ENCODE data around the gene EFCAB6. TPM values are rescaled to one million over a fixed set of nuclear protein-coding genes. Genes with fewer than 3 reads are reported as not detected.

Gene EFCAB6
- total RNA-seq, 4 donors from 2014 or later: 0.68 to 3.7 (median 0.80) TPM; not detected in 1

DNA sequence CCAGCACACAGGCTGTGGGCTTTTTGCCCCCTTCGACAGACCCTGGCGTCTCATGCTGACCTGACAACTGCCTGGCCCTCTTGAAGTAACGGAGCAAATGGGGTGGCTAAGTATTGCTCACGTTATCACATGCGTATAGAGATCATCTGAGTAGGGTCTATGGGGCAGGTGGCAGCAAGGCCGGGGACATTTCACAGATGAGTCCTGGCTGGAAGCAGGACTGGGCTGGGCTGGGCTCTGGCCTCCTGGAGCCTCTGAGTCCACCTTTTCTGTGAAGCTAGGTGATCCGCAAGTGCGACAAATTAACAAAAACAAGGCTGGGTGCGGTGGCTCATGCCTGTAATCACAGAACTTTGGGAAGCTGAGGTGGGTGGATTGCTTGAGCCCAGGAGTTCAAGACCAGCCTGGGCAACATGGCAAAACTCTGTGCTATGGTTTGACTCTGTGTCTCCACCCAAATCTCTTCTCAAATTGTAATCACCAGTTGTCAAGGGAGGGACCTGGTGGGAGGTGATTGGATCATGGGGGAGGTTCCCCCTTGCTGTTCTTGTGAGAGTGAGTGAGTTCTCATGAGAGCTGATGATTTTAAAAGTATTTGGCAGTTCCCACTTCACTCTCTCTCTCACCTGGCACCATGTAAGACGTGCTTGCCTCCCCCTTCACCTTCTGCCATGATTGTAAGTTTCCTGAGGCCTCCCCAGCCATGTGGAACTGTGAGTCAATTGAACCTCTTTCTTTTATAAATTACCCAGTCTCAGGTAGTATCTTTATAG lies 278.3 kb downstream of the EFCAB6 start:
- no peak for DNase-seq
- TF ChIP-seq POLR2A (IDR thresholded peaks at IDR 0.05) (no peak), EP300 (IDR thresholded peaks at IDR 0.05; ENCODE audit: low read depth) (no peak), CTCF (IDR thresholded peaks at IDR 0.05) (no peak), POLR2AphosphoS5 (IDR thresholded peaks at IDR 0.05) (no peak)
- 80 to 88% methylated on average over 2 to 10 of the region's 10 CpGs for WGBS, 2 donors (ENCODE audit: low coverage in 1 of 2)
- in situ Hi-C loops (cut with MboI; ENCODE audit: low pct_ligation_motif_present in 1 of 4, low pct_unique_long_range_greater_than_20kb in 1 of 4, low sequenced_read_pairs in 3 of 4): no loop called here
- Histone ChIP-seq H3K4me3 (no peak overlapping the region), H3K27ac (no peak overlapping the region), H3K4me1 (no peaks in the 10 kb centered on the region), H3K9me3 (no peaks in the 10 kb centered on the region), H3K27me3 (no peaks in the 10 kb centered on the region), H3K36me3 (no peaks in the 10 kb centered on the region)
- intact Hi-C loops (cut with DNase I; ENCODE audit: low total_unique reads): no loop called here

DNA sequence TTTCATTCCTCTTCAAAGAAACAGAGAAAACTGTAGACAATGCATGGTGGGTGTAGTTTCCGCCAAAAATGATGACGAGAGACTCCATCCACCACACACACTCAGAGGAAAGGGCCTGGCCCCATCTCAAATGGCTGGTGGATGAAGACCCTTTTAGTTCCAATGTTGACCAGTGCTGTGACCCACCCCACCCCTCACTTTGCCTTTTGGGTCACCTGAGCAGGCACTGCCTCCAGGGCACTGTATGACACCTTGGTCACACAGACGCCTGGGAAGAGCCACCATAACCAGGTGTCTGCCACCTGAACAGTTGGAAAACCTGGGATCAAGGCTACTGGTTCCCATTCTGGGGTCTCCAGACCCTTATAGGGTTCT lies 279.0 kb downstream of the EFCAB6 start:
- WGBS, 2 donors (ENCODE audit: low coverage in 1 of 2): 79 to 81% methylated on average over 2 to 3 of the region's 3 CpGs
- Histone ChIP-seq H3K27me3 (no peaks in the 10 kb centered on the region), H3K4me1 (no peaks in the 10 kb centered on the region), H3K9me3 (no peaks in the 10 kb centered on the region), H3K4me3 (no peak overlapping the region), H3K27ac (no peak overlapping the region), H3K36me3 (no peaks in the 10 kb centered on the region)
- in situ Hi-C loops (cut with MboI; ENCODE audit: low pct_ligation_motif_present in 1 of 4, low pct_unique_long_range_greater_than_20kb in 1 of 4, low sequenced_read_pairs in 3 of 4) (no loop called here), intact Hi-C loops (cut with DNase I; ENCODE audit: low total_unique reads) (no loop called here)
- DNase-seq: no peak
- TF ChIP-seq CTCF (IDR thresholded peaks at IDR 0.05) (no peak), EP300 (IDR thresholded peaks at IDR 0.05; ENCODE audit: low read depth) (no peak), POLR2AphosphoS5 (IDR thresholded peaks at IDR 0.05) (no peak), POLR2A (IDR thresholded peaks at IDR 0.05) (no peak)

DNA sequence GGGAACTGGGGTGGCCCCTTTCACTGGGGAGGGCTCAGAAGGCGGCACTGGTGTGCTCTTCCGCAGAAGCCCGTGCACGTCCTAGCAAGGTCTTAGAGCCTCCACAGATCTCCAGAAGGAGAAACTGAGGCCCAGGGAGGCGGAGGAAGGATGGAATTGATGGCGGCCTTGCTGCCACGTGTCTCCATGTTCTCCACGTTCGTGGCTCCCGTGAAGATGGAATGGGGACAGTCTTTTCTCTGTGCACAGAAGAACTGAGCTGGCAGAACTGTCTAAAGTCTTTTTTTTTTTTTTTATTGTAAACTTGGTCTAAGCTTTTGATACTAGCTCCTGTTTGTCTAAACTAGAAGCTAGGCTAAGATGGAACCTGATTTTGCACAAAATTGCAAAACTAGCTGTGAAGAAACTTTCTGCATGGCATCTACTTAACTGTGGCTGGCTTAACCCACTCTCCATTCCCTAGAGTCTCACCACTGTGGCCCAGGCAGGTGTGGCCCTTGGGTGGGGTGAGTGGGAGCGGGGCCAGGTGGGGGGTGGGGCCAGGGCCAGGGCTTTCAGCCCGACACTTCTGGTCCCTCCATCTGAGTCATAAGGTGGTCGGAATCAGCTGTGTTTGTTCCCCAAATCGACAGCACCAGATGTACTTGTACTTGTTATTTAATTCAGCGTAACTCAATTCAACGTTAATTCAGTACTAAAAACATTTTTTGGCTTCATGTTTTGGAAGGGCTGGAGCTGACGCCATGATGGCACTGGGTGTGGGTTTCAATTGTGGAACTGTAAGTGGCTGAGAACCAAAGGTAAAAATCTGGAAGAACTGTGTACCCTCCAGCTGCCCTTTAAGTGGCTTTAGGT lies 279.6 kb downstream of the EFCAB6 start:
- no peaks in the 10 kb centered on the region for H3K36me3 ChIP-seq

More for the DNA sequence above, 279.6 kb downstream of the EFCAB6 start:
- no peak for DNase-seq
- H3K9me3 ChIP-seq: no peaks in the 10 kb centered on the region
- no peak overlapping the region for H3K27ac ChIP-seq
- 77 to 80% methylated on average over 13 to 17 of the region's 17 CpGs for WGBS, 2 donors (ENCODE audit: low coverage in 1 of 2)
- no peaks in the 10 kb centered on the region for H3K27me3 ChIP-seq
- intact Hi-C loops (cut with DNase I; ENCODE audit: low total_unique reads): no loop called here
- no peak overlapping the region for H3K4me3 ChIP-seq
- no peaks in the 10 kb centered on the region for H3K4me1 ChIP-seq
- TF ChIP-seq EP300 (IDR thresholded peaks at IDR 0.05; ENCODE audit: low read depth): no peak
- no peak for TF ChIP-seq CTCF (IDR thresholded peaks at IDR 0.05)
- in situ Hi-C loops (cut with MboI; ENCODE audit: low pct_ligation_motif_present in 1 of 4, low pct_unique_long_range_greater_than_20kb in 1 of 4, low sequenced_read_pairs in 3 of 4): no loop called here

Data from transverse colon (tissue), 4 donors.